Heart left ventricle (tissue), 13 donors: ENCODE results near the gene COL23A1.

Experiments used
- POLR2A ChIP-seq, 2 donors: fragments of 450-650 bp; IDR thresholded peaks; one replicate each; pipeline ENCODE4 v1.6.1; 2017; ENCODE audit warnings: antibody characterized with exemption in 2 of 2, mild to moderate bottlenecking in 2 of 2, moderate library complexity in 2 of 2
- TF ChIP-seq, protein P1 (sequence below), 12 donors: fragments of 200-600 bp; sonication (generic) in 4 of 12; IDR thresholded peaks; one replicate each; pipeline versions ENCODE4 v1.5.0 to v1.8.0; 2018 to 2022; ENCODE audit warnings: antibody characterized with exemption in 12 of 12, mild to moderate bottlenecking in 5 of 12
- donor health status: ischemic (EF 13 %, LVEDD 7.1; RV severe dilation, severe dysfunction).
- donor health status: DM: no; HTN: yes; CAD: no.
- donor health status: DM: no; HTN: no; CAD: no.
- donor health status: ischemic (EF 25% LVEDD 6.9; RV normal size, moderate dysfunction).
- donor health status: ischemic (EF 25% LVEDD 5.7; RV mildly dilated, moderate dysfunction).
- donor health status: ischemic (EF 35%, LVEDD 5.7; RV mildly dilated, moderate dysfunction).
- donor health status: nonischemic (EF 11% LVEDD 7.7; RV severe dilation, severe dysfunction).
- donor health status: DM: yes; HTN: yes; CAD: no.
- donor health status: PGD.
- donor health status: ischemic (EF 29% LVEDD 5.4; RV normal size, mild dysfunction).
- donor health status: nonischemic (EF 23%, LVEDD 6.1; RV moderate dilation, normal function).

DNA sequence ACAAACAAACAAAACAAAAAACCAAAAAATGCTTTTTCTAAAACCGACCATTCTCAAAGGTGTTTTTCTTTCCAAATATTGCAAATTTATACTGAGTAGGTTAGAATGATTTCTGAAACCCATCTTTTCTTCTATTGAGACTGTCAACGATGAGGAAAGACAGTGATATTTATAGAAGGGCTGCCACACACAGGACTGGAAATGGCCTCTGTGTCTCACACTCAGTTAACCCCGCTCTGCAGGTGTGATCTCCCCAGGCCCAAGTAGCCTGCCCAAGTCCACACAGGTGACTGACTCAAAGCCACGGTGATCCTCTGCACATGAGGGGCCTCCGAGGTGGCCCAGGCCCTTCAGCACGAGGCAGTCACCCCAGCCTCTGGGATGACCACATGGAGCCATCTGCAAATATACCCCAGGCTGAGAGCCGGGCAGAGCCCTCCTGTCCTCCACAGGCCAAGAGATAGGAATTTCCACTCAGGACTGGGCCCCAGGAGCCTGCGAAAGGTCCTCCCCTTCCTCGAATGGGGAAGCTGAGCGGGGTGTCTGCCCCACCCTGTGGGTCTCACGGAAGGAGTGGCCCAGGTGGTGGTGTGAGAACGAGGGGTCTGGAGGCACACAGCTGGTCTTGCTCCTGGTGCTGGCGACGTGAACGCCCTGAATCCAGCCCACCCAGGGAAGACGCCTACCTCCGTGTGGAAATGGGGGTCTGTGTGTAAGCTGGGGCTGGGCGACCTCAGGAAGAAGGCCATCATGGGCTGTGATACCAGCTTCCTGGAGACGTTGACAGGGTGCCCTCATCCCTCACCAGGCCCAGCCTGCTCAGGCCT, 304.6 kb downstream of the COL23A1 start:
- no peak for TF ChIP-seq POLR2A (IDR thresholded peaks at IDR 0.05)
- TF ChIP-seq, protein P1, sequence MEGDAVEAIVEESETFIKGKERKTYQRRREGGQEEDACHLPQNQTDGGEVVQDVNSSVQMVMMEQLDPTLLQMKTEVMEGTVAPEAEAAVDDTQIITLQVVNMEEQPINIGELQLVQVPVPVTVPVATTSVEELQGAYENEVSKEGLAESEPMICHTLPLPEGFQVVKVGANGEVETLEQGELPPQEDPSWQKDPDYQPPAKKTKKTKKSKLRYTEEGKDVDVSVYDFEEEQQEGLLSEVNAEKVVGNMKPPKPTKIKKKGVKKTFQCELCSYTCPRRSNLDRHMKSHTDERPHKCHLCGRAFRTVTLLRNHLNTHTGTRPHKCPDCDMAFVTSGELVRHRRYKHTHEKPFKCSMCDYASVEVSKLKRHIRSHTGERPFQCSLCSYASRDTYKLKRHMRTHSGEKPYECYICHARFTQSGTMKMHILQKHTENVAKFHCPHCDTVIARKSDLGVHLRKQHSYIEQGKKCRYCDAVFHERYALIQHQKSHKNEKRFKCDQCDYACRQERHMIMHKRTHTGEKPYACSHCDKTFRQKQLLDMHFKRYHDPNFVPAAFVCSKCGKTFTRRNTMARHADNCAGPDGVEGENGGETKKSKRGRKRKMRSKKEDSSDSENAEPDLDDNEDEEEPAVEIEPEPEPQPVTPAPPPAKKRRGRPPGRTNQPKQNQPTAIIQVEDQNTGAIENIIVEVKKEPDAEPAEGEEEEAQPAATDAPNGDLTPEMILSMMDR (IDR thresholded peaks at IDR 0.05), result no peak
